Measurements from ENCODE around the gene PTPA. TPM values are rescaled to one million over a fixed set of nuclear protein-coding genes. Genes with fewer than 3 reads are reported as not detected.
"Not testable (repeated sequence)": the region's sequence is repeated elsewhere in the genome, so short reads cannot be mapped to it uniquely, and the experiment has no call there.

Gene PTPA
- total and polyA plus RNA-seq, 12 donors: 106 to 227 (median 186) TPM

DNA sequence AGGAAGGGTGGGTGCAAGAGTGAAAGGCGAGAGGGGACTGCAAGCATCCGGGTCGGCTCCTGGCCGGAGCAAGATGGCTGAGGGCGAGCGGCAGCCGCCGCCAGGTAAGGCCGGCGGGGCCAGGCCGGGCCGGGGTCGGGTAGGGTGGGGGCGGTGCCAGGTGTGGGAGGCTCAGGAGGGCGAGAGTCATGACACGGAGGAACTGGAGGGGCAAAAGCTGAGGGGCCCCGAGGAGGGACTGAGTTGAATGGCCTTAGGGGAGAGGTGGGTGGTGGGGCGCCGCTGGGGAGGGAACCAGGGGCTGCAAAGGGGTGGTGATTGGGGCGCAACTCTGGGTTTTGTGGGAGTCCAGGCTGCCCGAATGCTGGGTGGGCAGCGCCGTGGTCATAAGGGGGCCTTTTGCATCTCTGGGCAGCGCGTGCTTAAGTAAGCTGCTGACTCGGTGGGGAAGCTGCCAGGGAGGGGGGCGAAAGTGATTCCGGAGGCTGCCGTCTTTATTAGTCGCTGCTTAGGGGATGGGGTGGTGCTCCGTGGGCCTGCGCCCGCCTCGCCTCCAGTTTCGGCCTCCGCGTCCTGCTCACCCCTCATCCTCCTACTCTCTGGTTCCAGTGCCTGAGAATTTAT, 425 bp downstream of the PTPA start:
- DNase-seq (peak in 1 of 2 donors; percentile 43), ATAC-seq (peak; percentile 1 to 22 (median 10))
- Histone ChIP-seq H3K9me3 (no peaks in the 10 kb centered on the region), H3K27me3 (no peaks in the 10 kb centered on the region), H3K36me3 (peaks cover 0 to 17% (median 4%) of the 10 kb centered on the region in 9 donors), H3K4me1 (peaks cover 0 to 52% (median 30%) of the 10 kb centered on the region in 9 donors), H3K4me3 (peak overlapping the region; percentile 67 to 99 (median 90)), H3K27ac (peak overlapping the region; percentile 87 to 98 (median 96))
- TF ChIP-seq, protein P1, sequence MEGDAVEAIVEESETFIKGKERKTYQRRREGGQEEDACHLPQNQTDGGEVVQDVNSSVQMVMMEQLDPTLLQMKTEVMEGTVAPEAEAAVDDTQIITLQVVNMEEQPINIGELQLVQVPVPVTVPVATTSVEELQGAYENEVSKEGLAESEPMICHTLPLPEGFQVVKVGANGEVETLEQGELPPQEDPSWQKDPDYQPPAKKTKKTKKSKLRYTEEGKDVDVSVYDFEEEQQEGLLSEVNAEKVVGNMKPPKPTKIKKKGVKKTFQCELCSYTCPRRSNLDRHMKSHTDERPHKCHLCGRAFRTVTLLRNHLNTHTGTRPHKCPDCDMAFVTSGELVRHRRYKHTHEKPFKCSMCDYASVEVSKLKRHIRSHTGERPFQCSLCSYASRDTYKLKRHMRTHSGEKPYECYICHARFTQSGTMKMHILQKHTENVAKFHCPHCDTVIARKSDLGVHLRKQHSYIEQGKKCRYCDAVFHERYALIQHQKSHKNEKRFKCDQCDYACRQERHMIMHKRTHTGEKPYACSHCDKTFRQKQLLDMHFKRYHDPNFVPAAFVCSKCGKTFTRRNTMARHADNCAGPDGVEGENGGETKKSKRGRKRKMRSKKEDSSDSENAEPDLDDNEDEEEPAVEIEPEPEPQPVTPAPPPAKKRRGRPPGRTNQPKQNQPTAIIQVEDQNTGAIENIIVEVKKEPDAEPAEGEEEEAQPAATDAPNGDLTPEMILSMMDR (IDR thresholded peaks at IDR 0.05): no peak
- intact Hi-C loops (cut with DNase I): no loop called here
- WGBS, 2 donors: 0 to 1% methylated on average over 37 of the region's 37 CpGs

GRCh38 chr9:129112526-129112925, 1.3 kb downstream of the PTPA start:
- Histone ChIP-seq H3K4me3 (peak overlapping the region in 6 of 10 donors; percentile 75 to 98 (median 90)), H3K4me1 (peaks cover 0 to 52% (median 30%) of the 10 kb centered on the region in 9 donors)
- H3K27me3 ChIP-seq; DNase-seq; H3K27ac ChIP-seq; intact Hi-C loops (cut with DNase I); H3K9me3 ChIP-seq; ATAC-seq; H3K36me3 ChIP-seq: not testable (repeated sequence)
- WGBS, 2 donors: 93 to 94% methylated on average over 17 of the region's 17 CpGs

DNA sequence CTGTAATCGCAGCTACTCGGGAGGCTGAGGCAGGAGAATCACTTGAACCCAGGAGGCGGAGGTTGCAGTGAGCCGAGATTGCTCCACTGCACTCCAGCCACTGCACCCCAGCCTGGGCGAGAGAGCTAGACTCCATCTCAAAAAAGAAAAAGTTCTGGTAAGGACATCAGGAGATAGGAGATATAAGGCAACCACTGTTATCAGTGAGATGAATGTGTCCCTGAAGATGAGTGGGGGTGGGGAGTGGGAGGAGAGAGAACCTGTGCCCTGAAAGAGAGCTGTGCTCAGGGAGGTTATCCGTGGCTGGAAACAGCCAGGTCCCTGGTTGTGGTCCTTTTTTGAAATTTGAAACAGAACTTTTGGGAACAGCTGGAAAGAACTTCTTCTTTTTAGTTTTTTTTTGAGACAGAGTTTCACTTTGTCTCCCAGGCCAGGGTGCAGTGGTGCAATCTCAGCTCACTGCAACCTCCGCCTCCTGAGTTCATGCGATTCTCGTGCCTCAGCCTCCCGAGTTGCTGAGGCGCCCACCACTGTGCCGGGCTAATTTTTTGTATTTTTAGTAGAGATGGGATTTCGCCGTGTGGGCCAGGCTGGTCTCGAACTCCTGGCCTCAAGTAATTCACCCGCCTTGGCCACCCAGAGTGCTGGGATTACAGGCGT, 2.6 kb downstream of the PTPA start:
- ATAC-seq: no peak
- H3K36me3 ChIP-seq: no peaks in the 10 kb centered on the region
- no peak overlapping the region for H3K4me3 ChIP-seq
- TF ChIP-seq, protein P1 (IDR thresholded peaks at IDR 0.05): no peak
- H3K27ac ChIP-seq: peak overlapping the region in 2 of 10 donors; percentile 31 to 36
- H3K9me3 ChIP-seq: no peaks in the 10 kb centered on the region
- intact Hi-C loops (cut with DNase I): no loop called here
- DNase-seq: no peak
- WGBS, 2 donors: 88 to 90% methylated on average over 17 of the region's 17 CpGs
- no peaks in the 10 kb centered on the region for H3K27me3 ChIP-seq
- peaks cover 0 to 50% (median 28%) of the 10 kb centered on the region in 9 donors for H3K4me1 ChIP-seq

- WGBS, 2 donors: 65 to 74% methylated on average over 4 of the region's 4 CpGs
- H3K36me3 ChIP-seq: peaks cover 0 to 39% (median 16%) of the 10 kb centered on the region in 9 donors
- intact Hi-C loops (cut with DNase I): no loop called here
- no peaks in the 10 kb centered on the region for H3K9me3 ChIP-seq
- DNase-seq (no peak), ATAC-seq (no peak)
- no peaks in the 10 kb centered on the region for H3K27me3 ChIP-seq
- H3K4me1 ChIP-seq: peaks cover 0 to 23% (median 7%) of the 10 kb centered on the region in 9 donors
- no peak overlapping the region for H3K4me3 ChIP-seq
- TF ChIP-seq, protein P1 (IDR thresholded peaks at IDR 0.05): no peak
- no peak overlapping the region for H3K27ac ChIP-seq
Observed at GRCh38 chr9:129118799-129119198, 7.6 kb downstream of the PTPA start.

DNA sequence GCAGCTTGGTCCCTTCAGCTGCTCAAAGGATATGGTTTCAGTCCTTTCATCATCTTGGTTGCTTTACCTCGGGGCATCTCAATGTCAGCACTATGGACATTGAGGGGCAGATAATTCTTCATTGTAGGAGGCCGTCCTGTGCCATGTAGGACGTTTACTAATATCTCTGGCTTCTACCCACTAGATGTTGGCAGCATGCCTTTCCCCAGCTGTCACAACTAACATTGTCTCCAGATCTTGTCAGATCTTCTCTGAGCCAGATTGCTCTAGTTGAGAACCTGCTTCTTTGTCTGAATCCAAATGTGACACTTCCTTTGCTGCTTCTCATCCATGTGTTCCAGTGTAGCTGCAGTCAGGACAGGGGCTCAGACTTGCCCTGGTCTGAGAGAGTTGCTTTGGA, 10.3 kb downstream of the PTPA start:
- Histone ChIP-seq H3K9me3 (no peaks in the 10 kb centered on the region), H3K4me1 (peaks cover 0 to 7% (median 0%) of the 10 kb centered on the region in 9 donors), H3K4me3 (no peak overlapping the region), H3K27me3 (no peaks in the 10 kb centered on the region), H3K36me3 (peaks cover 0 to 62% (median 26%) of the 10 kb centered on the region in 9 donors), H3K27ac (no peak overlapping the region)
- DNase-seq: no peak
- intact Hi-C loops (cut with DNase I): no loop called here
- WGBS, 2 donors: 55 to 59% methylated on average over 3 of the region's 3 CpGs
- TF ChIP-seq, protein P1 (IDR thresholded peaks at IDR 0.05): no peak
- ATAC-seq: no peak

All from heart right ventricle (tissue), 16 donors.